ENCODE measurements around the gene PGAP6. TPM values are rescaled to one million over a fixed set of nuclear protein-coding genes. Genes with fewer than 3 reads are reported as not detected.
A peak's percentile ranks its signal among the peaks of the same experiment; 100 is the strongest.

PGAP6 gene
- total and polyA plus RNA-seq, 2 donors (not counting 1 experiment from before 2014, with no cell fraction given): 46.2 to 82.7 TPM

DNA sequence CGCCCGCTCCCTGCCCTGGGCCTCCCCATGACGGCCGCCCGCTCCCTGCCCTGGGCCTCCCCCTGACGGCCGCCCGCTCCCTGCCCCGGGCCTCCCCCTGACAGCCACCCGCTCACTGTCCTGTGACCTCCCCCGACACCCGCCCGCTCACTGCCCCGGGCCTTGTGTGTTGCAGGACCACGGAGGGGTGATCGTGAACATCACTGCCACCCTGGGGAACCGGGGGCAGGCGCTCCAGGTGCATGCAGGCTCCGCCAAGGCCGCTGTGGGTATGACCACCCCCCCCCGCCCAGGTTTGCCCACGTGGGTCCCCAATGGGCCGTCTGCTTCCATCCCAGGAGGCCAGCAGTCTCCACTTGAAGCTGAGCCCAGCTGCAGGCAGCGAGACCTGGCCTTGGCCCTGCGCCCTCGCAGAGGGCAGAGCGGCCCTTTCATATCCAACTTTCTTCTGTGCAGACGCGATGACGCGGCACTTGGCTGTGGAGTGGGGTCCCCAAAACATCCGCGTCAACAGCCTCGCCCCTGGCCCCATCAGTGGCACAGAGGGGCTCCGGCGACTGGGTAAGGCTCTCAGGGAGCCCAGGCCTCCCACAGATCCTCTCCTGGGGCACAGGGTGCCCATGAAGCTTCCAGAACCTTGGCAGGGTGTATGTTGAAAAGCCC, 28.9 kb upstream of the PGAP6 start:
- Histone ChIP-seq H4K20me1 (ENCODE audit: control insufficient read depth, extremely low read depth, insufficient read depth, low read length) (no peaks in the 10 kb centered on the region), H3K9ac (ENCODE audit: insufficient read depth, low read length) (no peak overlapping the region), H3K36me3 (ENCODE audit: control insufficient read depth, insufficient read depth, low read length) (peaks cover 6% of the 10 kb centered on the region), H3K4me1 (ENCODE audit: control insufficient read depth, extremely low read depth, insufficient read depth, low read length) (no peaks in the 10 kb centered on the region), H3K4me2 (ENCODE audit: extremely low read depth, insufficient read depth, low read length) (no peak overlapping the region), H3K79me2 (ENCODE audit: control insufficient read depth, insufficient read depth, low read length) (no peaks in the 10 kb centered on the region), H3K27me3 (ENCODE audit: control insufficient read depth, insufficient read depth, low read length) (no peaks in the 10 kb centered on the region), H3K4me3 (replicated peaks in 1 of 4; ENCODE audit: control extremely low read depth in 1 of 4, insufficient read depth in 1 of 4, low read depth in 3 of 4, low read length in 4 of 4) (no peak overlapping the region), H3K9me3 (ENCODE audit: control insufficient read depth, insufficient read depth, low read depth, low read length) (no peaks in the 10 kb centered on the region), H3K27ac (ENCODE audit: insufficient read depth, low read length) (no peak overlapping the region), H2AFZ (ENCODE audit: low read length) (no peak overlapping the region)
- DNase-seq (ENCODE audit: low read depth in 2 of 2): no peak
- TF ChIP-seq, protein P1, sequence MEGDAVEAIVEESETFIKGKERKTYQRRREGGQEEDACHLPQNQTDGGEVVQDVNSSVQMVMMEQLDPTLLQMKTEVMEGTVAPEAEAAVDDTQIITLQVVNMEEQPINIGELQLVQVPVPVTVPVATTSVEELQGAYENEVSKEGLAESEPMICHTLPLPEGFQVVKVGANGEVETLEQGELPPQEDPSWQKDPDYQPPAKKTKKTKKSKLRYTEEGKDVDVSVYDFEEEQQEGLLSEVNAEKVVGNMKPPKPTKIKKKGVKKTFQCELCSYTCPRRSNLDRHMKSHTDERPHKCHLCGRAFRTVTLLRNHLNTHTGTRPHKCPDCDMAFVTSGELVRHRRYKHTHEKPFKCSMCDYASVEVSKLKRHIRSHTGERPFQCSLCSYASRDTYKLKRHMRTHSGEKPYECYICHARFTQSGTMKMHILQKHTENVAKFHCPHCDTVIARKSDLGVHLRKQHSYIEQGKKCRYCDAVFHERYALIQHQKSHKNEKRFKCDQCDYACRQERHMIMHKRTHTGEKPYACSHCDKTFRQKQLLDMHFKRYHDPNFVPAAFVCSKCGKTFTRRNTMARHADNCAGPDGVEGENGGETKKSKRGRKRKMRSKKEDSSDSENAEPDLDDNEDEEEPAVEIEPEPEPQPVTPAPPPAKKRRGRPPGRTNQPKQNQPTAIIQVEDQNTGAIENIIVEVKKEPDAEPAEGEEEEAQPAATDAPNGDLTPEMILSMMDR (conservative IDR thresholded peaks at IDR 0.05 in 1 of 2, IDR thresholded peaks at IDR 0.05 in 1 of 2; ENCODE audit: low read depth in 1 of 2, low read length in 2 of 2): no peak
- TF ChIP-seq EZH2 (IDR thresholded peaks at IDR 0.05; ENCODE audit: low read length, missing control alignments): no peak

DNA sequence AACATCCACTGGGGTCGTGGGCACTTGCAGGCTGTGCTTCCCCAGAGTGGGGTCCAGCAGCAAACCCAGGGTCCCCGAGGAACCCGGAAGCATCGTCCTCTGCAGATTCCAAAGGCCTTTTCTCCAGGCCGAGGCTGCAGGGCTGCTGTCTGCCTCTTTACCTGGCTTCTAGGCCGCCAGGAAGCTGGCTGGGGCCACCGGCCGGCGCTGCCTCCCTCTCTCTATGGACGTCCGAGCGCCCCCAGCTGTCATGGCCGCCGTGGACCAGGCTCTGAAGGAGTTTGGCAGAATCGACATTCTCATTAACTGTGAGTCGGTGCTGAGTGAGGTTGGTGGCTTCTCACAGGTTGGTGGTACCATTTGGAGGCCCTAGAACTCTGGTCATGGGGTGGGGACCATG, 25.5 kb upstream of the PGAP6 start:
- no peak overlapping the region for H2AFZ ChIP-seq (ENCODE audit: low read length)
- no peak overlapping the region for H3K27ac ChIP-seq (ENCODE audit: insufficient read depth, low read length)
- H3K9ac ChIP-seq (ENCODE audit: insufficient read depth, low read length): no peak overlapping the region
- H3K4me2 ChIP-seq (ENCODE audit: extremely low read depth, insufficient read depth, low read length): no peak overlapping the region
- TF ChIP-seq, protein P1 (conservative IDR thresholded peaks at IDR 0.05 in 1 of 2, IDR thresholded peaks at IDR 0.05 in 1 of 2; ENCODE audit: low read depth in 1 of 2, low read length in 2 of 2): no peak
- no peak for TF ChIP-seq EZH2 (IDR thresholded peaks at IDR 0.05; ENCODE audit: low read length, missing control alignments)
- H3K27me3 ChIP-seq (ENCODE audit: control insufficient read depth, insufficient read depth, low read length): no peaks in the 10 kb centered on the region
- H3K4me1 ChIP-seq (ENCODE audit: control insufficient read depth, extremely low read depth, insufficient read depth, low read length): no peaks in the 10 kb centered on the region
- no peaks in the 10 kb centered on the region for H3K9me3 ChIP-seq (ENCODE audit: control insufficient read depth, insufficient read depth, low read depth, low read length)
- no peak overlapping the region for H3K4me3 ChIP-seq (replicated peaks in 1 of 4; ENCODE audit: control extremely low read depth in 1 of 4, insufficient read depth in 1 of 4, low read depth in 3 of 4, low read length in 4 of 4)
- no peaks in the 10 kb centered on the region for H4K20me1 ChIP-seq (ENCODE audit: control insufficient read depth, extremely low read depth, insufficient read depth, low read length)
- no peaks in the 10 kb centered on the region for H3K79me2 ChIP-seq (ENCODE audit: control insufficient read depth, insufficient read depth, low read length)
- peaks cover 6% of the 10 kb centered on the region for H3K36me3 ChIP-seq (ENCODE audit: control insufficient read depth, insufficient read depth, low read length)
- DNase-seq (ENCODE audit: low read depth in 2 of 2): no peak

DNA sequence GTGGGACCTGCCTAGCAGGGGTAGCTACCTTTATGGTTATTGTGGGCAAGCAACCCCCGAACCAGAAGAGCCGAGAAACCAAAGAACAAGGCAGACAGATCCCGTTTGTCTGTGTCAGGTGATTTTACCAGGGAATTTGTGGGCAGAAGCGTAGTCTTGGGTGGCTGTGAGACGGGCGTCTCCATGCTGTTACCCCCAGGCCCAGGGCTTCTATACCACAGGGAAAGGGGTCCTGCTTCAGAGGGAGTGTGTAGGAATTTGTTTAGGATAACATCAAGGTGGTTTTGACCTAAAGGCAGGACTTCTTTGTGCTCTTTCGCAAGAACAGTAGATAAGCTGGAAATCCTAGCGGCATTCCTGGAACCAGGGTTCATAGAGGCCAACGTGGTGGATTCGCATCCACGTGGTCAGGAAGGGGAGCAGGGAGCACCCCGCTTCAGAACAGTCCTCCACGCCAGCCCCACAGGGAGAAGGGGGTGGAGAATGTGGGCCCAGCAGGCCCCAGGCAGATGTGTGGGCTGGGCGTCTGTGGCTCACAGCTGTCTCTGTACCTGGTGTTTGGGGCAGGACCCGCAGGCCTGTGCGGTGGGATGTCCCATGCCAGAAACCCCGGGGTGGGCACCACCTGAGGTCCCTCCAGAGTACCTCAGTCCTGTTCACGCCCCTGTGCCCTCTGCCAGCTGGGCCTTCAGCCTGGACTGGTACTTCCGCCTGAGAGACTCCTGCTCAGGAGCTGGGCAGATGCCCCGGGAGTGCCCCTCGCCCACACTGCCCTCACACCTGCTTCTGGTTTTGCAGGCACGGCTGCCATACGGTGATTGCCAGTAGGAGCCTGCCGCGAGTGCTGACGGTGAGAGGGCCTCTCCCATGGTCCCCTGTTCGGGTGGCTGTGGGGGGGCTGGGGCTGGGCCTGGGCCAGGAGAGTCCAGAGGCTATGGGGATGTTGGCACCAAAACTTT, 24.0 kb upstream of the PGAP6 start:
- Histone ChIP-seq H3K9me3 (ENCODE audit: control insufficient read depth, insufficient read depth, low read depth, low read length) (no peaks in the 10 kb centered on the region), H3K27me3 (ENCODE audit: control insufficient read depth, insufficient read depth, low read length) (no peaks in the 10 kb centered on the region), H2AFZ (ENCODE audit: low read length) (no peak overlapping the region), H3K4me1 (ENCODE audit: control insufficient read depth, extremely low read depth, insufficient read depth, low read length) (no peaks in the 10 kb centered on the region), H4K20me1 (ENCODE audit: control insufficient read depth, extremely low read depth, insufficient read depth, low read length) (no peaks in the 10 kb centered on the region), H3K27ac (ENCODE audit: insufficient read depth, low read length) (no peak overlapping the region), H3K9ac (ENCODE audit: insufficient read depth, low read length) (peak overlapping the region; percentile 7), H3K4me2 (ENCODE audit: extremely low read depth, insufficient read depth, low read length) (no peak overlapping the region), H3K36me3 (ENCODE audit: control insufficient read depth, insufficient read depth, low read length) (peaks cover 1% of the 10 kb centered on the region), H3K79me2 (ENCODE audit: control insufficient read depth, insufficient read depth, low read length) (no peaks in the 10 kb centered on the region), H3K4me3 (replicated peaks in 1 of 4; ENCODE audit: control extremely low read depth in 1 of 4, insufficient read depth in 1 of 4, low read depth in 3 of 4, low read length in 4 of 4) (no peak overlapping the region)
- no peak for DNase-seq (ENCODE audit: low read depth in 2 of 2)
- no peak for TF ChIP-seq EZH2 (IDR thresholded peaks at IDR 0.05; ENCODE audit: low read length, missing control alignments)
- TF ChIP-seq, protein P1 (conservative IDR thresholded peaks at IDR 0.05 in 1 of 2, IDR thresholded peaks at IDR 0.05 in 1 of 2; ENCODE audit: low read depth in 1 of 2, low read length in 2 of 2): no peak

Data from fibroblast of lung (primary cell).